HCT116 (cell line): ENCODE data around the gene SPESP1. TPM values are rescaled to one million over a fixed set of nuclear protein-coding genes. Genes with fewer than 3 reads are reported as not detected.

Source experiments
- ATAC-seq: fragments of 200-7000 bp; cut with Tn5 transposase; 2 replicates; pipeline ENCODE4 v1.9.1; 2020; ENCODE audit warnings: mild to moderate bottlenecking, moderate library complexity
- BruUV-seq: library from RNA; stranded (reverse); fragments of 400-500 nt; replicated peaks from 2 replicates; lab custom pipeline; 2021; lab: Mats Ljungman, UMichigan
- CTCF ChIA-PET: fragments of 300-600 bp; sonication (Branson Sonifier 250); formaldehyde crosslinking; loops from one replicate; lab custom pipeline; 2021; ENCODE audit warnings: antibody characterized with exemption; lab: Charles Lee
- POLR2A ChIA-PET: fragments of 300-600, 350-600 bp; sonication (Branson Sonifier 250); formaldehyde crosslinking; loops from one replicate; lab custom pipeline; 2021; ENCODE audit warnings: antibody characterized with exemption; lab: Charles Lee
- RAD21 ChIA-PET, 2 experiments: fragments of 300-600 bp; sonication (Branson Sonifier 250); formaldehyde crosslinking; loops; one replicate each; lab custom pipeline; 2023; ENCODE audit warnings: low total read pairs in 2 of 2; ENCODE audit not compliant: uncharacterized antibody in 2 of 2, unreplicated experiment in 2 of 2, low non-redundant PET in 1 of 2; lab: Charles Lee
- DNase-seq: peaks from one replicate; pipeline ENCODE4 v3.0.0-alpha.2; 2010; ENCODE audit warnings: low read depth, low spot score
- H2AFZ ChIP-seq: fragments of 200-600 bp; shearing (Covaris generic), sonication (generic); 2 replicates; pipeline ENCODE4 v1.6.1; 2017; ENCODE audit warnings: low read depth, mixed run types, mixed read lengths, antibody characterized with exemption, low read length; ENCODE audit not compliant: poor library complexity, severe bottlenecking
- H3K27ac ChIP-seq: 2 replicates; pipeline ENCODE4 v1.5.1; 2012; ENCODE audit warnings: low read depth, low read length
- H3K27me3 ChIP-seq: fragments of 200-600 bp; sonication (generic); 2 replicates; pipeline ENCODE4 v1.6.1; 2016; ENCODE audit warnings: mixed run types, low read length, mixed read lengths; ENCODE audit not compliant: insufficient read depth
- H3K36me3 ChIP-seq, 2 experiments: fragments of 200-500 bp in 1 of 2; fragments of 200-600 bp in 1 of 2; sonication (Bioruptor generic) in 1 of 2; sonication (generic) in 1 of 2; 2 replicates each; pipeline versions ENCODE4 v1.5.1 to v1.6.1; 2014 to 2016; ENCODE audit warnings: low read length in 2 of 2, inconsistent platforms in 1 of 2, mixed read lengths in 1 of 2, mixed run types in 1 of 2; ENCODE audit not compliant: insufficient read depth in 2 of 2, control insufficient read depth in 1 of 2
- H3K4me1 ChIP-seq, 2 experiments: fragments of 200-600 bp in 1 of 2; sonication (generic) in 1 of 2; 2 replicates each; pipeline versions ENCODE4 v1.5.1 to v1.6.1; 2012 to 2017; ENCODE audit warnings: low read length in 2 of 2, inconsistent platforms in 1 of 2, mild to moderate bottlenecking in 1 of 2, mixed read lengths in 1 of 2, mixed run types in 1 of 2, moderate library complexity in 1 of 2; ENCODE audit not compliant: insufficient read depth in 2 of 2, control insufficient read depth in 1 of 2
- H3K4me2 ChIP-seq: fragments of 200-600 bp; sonication (generic); 2 replicates; pipeline ENCODE4 v1.6.1; 2017; ENCODE audit warnings: mixed run types, low read length, mixed read lengths
- H3K4me3 ChIP-seq, 2 experiments: fragments of 200-600 bp in 1 of 2; sonication (generic) in 1 of 2; replicated peaks in 1 of 2; 2 replicates each; pipeline ENCODE4 v1.5.1; 2011 to 2016; ENCODE audit warnings: low read length in 2 of 2, control low read depth in 1 of 2, low read depth in 1 of 2, mild to moderate bottlenecking in 1 of 2, mixed read lengths in 1 of 2, mixed run types in 1 of 2
- H3K79me2 ChIP-seq: fragments of 200-600 bp; sonication (generic); 2 replicates; pipeline ENCODE4 v1.6.1; 2017; ENCODE audit warnings: mild to moderate bottlenecking, mixed run types, low read length, moderate library complexity, mixed read lengths; ENCODE audit not compliant: insufficient read depth
- H3K9ac ChIP-seq: fragments of 200-600 bp; sonication (generic); 2 replicates; pipeline ENCODE4 v1.6.1; 2016; ENCODE audit warnings: low read length, mixed read lengths
- H3K9me2 ChIP-seq: fragments of 200-600 bp; sonication (generic), shearing (Covaris generic); 2 replicates; pipeline ENCODE4 v1.6.1; 2017; ENCODE audit warnings: mixed run types, mild to moderate bottlenecking, moderate library complexity; ENCODE audit not compliant: insufficient read depth
- H3K9me3 ChIP-seq, 2 experiments: fragments of 200-500 bp in 1 of 2; fragments of 200-600 bp in 1 of 2; sonication (Bioruptor generic) in 1 of 2; sonication (generic) in 1 of 2; 2 replicates each; pipeline ENCODE4 v1.6.1; 2014 to 2017; ENCODE audit warnings: low read length in 2 of 2, mixed read lengths in 2 of 2, inconsistent platforms in 1 of 2, low read depth in 1 of 2, mild to moderate bottlenecking in 1 of 2, mixed run types in 1 of 2, moderate library complexity in 1 of 2; ENCODE audit not compliant: control insufficient read depth in 1 of 2, insufficient read depth in 1 of 2
- H4K20me1 ChIP-seq: fragments of 200-600 bp; sonication (generic), shearing (Covaris generic); 2 replicates; pipeline ENCODE4 v1.6.1; 2017; ENCODE audit warnings: mixed run types, mild to moderate bottlenecking, moderate library complexity; ENCODE audit not compliant: insufficient read depth
- CBX3 ChIP-seq: IDR thresholded peaks from 2 replicates; pipeline ENCODE4 v1.6.1; 2012; ENCODE audit warnings: low read depth
- CEBPB ChIP-seq: IDR thresholded peaks from 2 replicates; pipeline ENCODE4 v1.6.1; 2012; ENCODE audit warnings: low read depth
- CTCF ChIP-seq, 3 experiments: fragments of 200-600 bp in 1 of 3; sonication (generic) in 1 of 3; IDR thresholded peaks in 2 of 3; conservative IDR thresholded peaks in 1 of 3; 2 replicates each; pipeline ENCODE4 v1.5.1; 2012 to 2017; ENCODE audit warnings: low read depth in 2 of 3, low read length in 2 of 3, antibody characterized with exemption in 1 of 3, borderline replicate concordance in 1 of 3, control low read depth in 1 of 3, mild to moderate bottlenecking in 1 of 3, mixed read lengths in 1 of 3, mixed run types in 1 of 3, moderate library complexity in 1 of 3; ENCODE audit not compliant: insufficient read depth in 1 of 3
- EGR1 ChIP-seq: IDR thresholded peaks from 2 replicates; pipeline ENCODE4 v1.6.1; 2012; ENCODE audit warnings: low read depth
- ELF1 ChIP-seq: IDR thresholded peaks from 2 replicates; pipeline ENCODE4 v1.6.1; 2012; ENCODE audit warnings: low read depth, borderline replicate concordance
- EZH2 ChIP-seq: fragments of 200-600 bp; sonication (generic); IDR thresholded peaks from 2 replicates; pipeline ENCODE4 v1.6.1; 2017; ENCODE audit warnings: antibody characterized with exemption, mixed run types
- JUND ChIP-seq: IDR thresholded peaks from 2 replicates; pipeline ENCODE4 v1.6.1; 2012
- POLR2A ChIP-seq: IDR thresholded peaks from 2 replicates; pipeline ENCODE4 v1.7.0; 2011; ENCODE audit warnings: borderline replicate concordance; ENCODE audit not compliant: insufficient read depth, insufficient read length; ENCODE audit errors: extremely low read depth
- POLR2AphosphoS5 ChIP-seq: IDR thresholded peaks from 2 replicates; pipeline ENCODE4 v1.6.1; 2011; ENCODE audit warnings: mild to moderate bottlenecking, low read depth, low read length, moderate library complexity
- RAD21 ChIP-seq: IDR thresholded peaks from 2 replicates; pipeline ENCODE4 v1.6.1; 2012; ENCODE audit warnings: low read depth, mild to moderate bottlenecking
- REST ChIP-seq: IDR thresholded peaks from 2 replicates; pipeline ENCODE4 v1.6.1; 2012; ENCODE audit warnings: low read depth
- SIN3A ChIP-seq: IDR thresholded peaks from 2 replicates; pipeline ENCODE4 v1.6.1; 2012; ENCODE audit warnings: low read depth
- SP1 ChIP-seq: IDR thresholded peaks from 2 replicates; pipeline ENCODE4 v1.6.1; 2012; ENCODE audit warnings: low read depth
- SRF ChIP-seq: IDR thresholded peaks from 2 replicates; pipeline ENCODE4 v1.6.1; 2012; ENCODE audit warnings: low read depth
- TCF7L2 ChIP-seq: IDR thresholded peaks from 2 replicates; pipeline ENCODE4 v1.7.0; 2011; ENCODE audit warnings: borderline replicate concordance, inconsistent platforms; ENCODE audit not compliant: insufficient read depth, insufficient read length; ENCODE audit errors: extremely low read depth
- YY1 ChIP-seq: IDR thresholded peaks from 2 replicates; pipeline ENCODE4 v1.6.1; 2011; ENCODE audit warnings: low read length, low read depth, moderate library complexity, mild to moderate bottlenecking; ENCODE audit not compliant: insufficient replicate concordance; ENCODE audit errors: extremely low read depth
- ZNF274 ChIP-seq: fragments of 200-500 bp; sonication (Bioruptor generic); IDR thresholded peaks from 2 replicates; pipeline ENCODE4 v1.6.1; 2014; ENCODE audit warnings: mild to moderate bottlenecking, low read depth, low read length, inconsistent platforms
- intact Hi-C: fragments of 100-400 bp; cut with micrococcal nuclease; formaldehyde crosslinking; loops from 2 replicates; pipeline ENCODE4 v1.10.0; 2022
- total RNA-seq: library from RNA; stranded (reverse); gene quantifications from one replicate; pipeline ENCODE4 v1.2.1, GENCODE V29; 2021; ENCODE audit not compliant: unreplicated experiment
- TF ChIP-seq, protein P1 (sequence below): IDR thresholded peaks from 2 replicates; pipeline ENCODE4 v1.6.1; 2012
- TF ChIP-seq, protein P2 (sequence below): IDR thresholded peaks from 2 replicates; pipeline ENCODE4 v1.6.1; 2011; ENCODE audit warnings: mild to moderate bottlenecking, low read length, moderate library complexity; ENCODE audit not compliant: insufficient replicate concordance; ENCODE audit errors: extremely low read depth

SPESP1 gene
- total RNA-seq, 1 experiment from 2014 or later: not detected

DNA sequence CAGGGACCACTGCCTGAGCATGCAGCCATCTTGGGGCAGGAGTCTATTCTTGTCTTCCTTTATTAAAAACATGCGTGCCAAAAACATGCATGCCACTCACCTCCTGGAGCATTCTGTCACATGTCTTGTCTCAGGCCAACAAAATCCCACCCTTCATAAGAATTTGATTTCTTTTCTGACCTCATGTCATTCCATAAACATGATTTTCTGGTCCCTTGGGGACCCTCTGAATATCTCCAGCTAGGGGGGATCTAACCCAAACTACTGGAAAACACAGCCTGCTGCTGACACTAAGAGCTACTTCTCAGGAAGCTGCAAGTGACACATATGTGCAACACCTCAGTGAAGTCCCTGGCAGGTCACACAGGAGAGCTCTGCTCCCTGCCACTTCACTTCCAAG lies 57.4 kb downstream of the SPESP1 start:
- H3K4me1 ChIP-seq: no peaks in the 10 kb centered on the region
- no peaks in the 10 kb centered on the region for H3K9me2 ChIP-seq
- H3K4me2 ChIP-seq: no peak overlapping the region
- no peak overlapping the region for H3K9ac ChIP-seq
- ChIA-PET CTCF (interaction anchor here (1.6 kb wide), 1 partner anchor 44 kb away, joined by 3 read pairs; no protein-coding TSS in a partner anchor), RAD21 (no interaction called here), POLR2A (no interaction called here)
- no peak for TF ChIP-seq SRF
- no peak for TF ChIP-seq EGR1
- TF ChIP-seq YY1: no peak
- TF ChIP-seq REST: no peak
- no peak for TF ChIP-seq POLR2A
- TF ChIP-seq CEBPB: no peak
- no peak for TF ChIP-seq ZNF274
- no peak for TF ChIP-seq RAD21
- no peak for TF ChIP-seq SIN3A
- TF ChIP-seq JUND: no peak
- TF ChIP-seq EZH2: no peak
- no peak for TF ChIP-seq ELF1
- TF ChIP-seq, protein P1, sequence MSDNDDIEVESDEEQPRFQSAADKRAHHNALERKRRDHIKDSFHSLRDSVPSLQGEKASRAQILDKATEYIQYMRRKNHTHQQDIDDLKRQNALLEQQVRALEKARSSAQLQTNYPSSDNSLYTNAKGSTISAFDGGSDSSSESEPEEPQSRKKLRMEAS: no peak
- TF ChIP-seq CTCF (IDR thresholded peaks at IDR 0.05 in 2 of 3, conservative IDR thresholded peaks at IDR 0.05 in 1 of 3; ENCODE audit: borderline replicate concordance in 1 of 3, insufficient read depth in 1 of 3, low read depth in 2 of 3, low read length in 2 of 3): no peak
- TF ChIP-seq TCF7L2: no peak
- TF ChIP-seq, protein P2, sequence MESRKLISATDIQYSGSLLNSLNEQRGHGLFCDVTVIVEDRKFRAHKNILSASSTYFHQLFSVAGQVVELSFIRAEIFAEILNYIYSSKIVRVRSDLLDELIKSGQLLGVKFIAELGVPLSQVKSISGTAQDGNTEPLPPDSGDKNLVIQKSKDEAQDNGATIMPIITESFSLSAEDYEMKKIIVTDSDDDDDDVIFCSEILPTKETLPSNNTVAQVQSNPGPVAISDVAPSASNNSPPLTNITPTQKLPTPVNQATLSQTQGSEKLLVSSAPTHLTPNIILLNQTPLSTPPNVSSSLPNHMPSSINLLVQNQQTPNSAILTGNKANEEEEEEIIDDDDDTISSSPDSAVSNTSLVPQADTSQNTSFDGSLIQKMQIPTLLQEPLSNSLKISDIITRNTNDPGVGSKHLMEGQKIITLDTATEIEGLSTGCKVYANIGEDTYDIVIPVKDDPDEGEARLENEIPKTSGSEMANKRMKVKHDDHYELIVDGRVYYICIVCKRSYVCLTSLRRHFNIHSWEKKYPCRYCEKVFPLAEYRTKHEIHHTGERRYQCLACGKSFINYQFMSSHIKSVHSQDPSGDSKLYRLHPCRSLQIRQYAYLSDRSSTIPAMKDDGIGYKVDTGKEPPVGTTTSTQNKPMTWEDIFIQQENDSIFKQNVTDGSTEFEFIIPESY: no peak
- TF ChIP-seq SP1: no peak
- no peak for TF ChIP-seq POLR2AphosphoS5
- TF ChIP-seq CBX3: no peak
- no peaks in the 10 kb centered on the region for H3K79me2 ChIP-seq
- H4K20me1 ChIP-seq: no peaks in the 10 kb centered on the region
- DNase-seq: no peak
- H3K9me3 ChIP-seq: no peaks in the 10 kb centered on the region
- no peaks in the 10 kb centered on the region for H3K27me3 ChIP-seq
- H3K27ac ChIP-seq: no peak overlapping the region
- no TSS peak for BruUV-seq
- no peak overlapping the region for H3K4me3 ChIP-seq
- H3K36me3 ChIP-seq: no peaks in the 10 kb centered on the region
- no peak for ATAC-seq
- intact Hi-C loops: no loop called here
- no peak overlapping the region for H2AFZ ChIP-seq
